Stimulated activated CD8-positive, alpha-beta memory T cell treated with anti-CD3 and anti-CD28 coated beads, Interleukin-12 subunit alpha, Interleukin-12 subunit beta, amount 100 ng/mL, for 24 hours (primary cell): Measurements from ENCODE around the gene CTSC.

Experiments
- DNase-seq: peaks from one replicate; pipeline ENCODE4 v3.0.0-alpha.2; 2020; ENCODE audit errors: extremely low read depth

CTSC gene

GRCh38 chr11:88318017-88318416, 19.5 kb downstream of the CTSC start:
- no peak for DNase-seq

GRCh38 chr11:88317536-88317935, 20.0 kb downstream of the CTSC start:
- no peak for DNase-seq

- DNase-seq = no peak
Observed at GRCh38 chr11:88315981-88316441, 21.5 kb downstream of the CTSC start.

- DNase-seq = no peak
Observed at GRCh38 chr11:88315015-88315414, 22.5 kb downstream of the CTSC start.

GRCh38 chr11:88313441-88313840, 24.1 kb downstream of the CTSC start:
- no peak for DNase-seq

- no peak for DNase-seq
Observed at GRCh38 chr11:88312628-88313027, 24.9 kb downstream of the CTSC start.

GRCh38 chr11:88310246-88310645, 27.3 kb downstream of the CTSC start:
- no peak for DNase-seq

GRCh38 chr11:88308576-88308975, 29.0 kb downstream of the CTSC start:
- DNase-seq = no peak

GRCh38 chr11:88307749-88308425, 29.6 kb downstream of the CTSC start:
- DNase-seq = no peak

- no peak for DNase-seq
Observed at GRCh38 chr11:88306785-88307184, 30.8 kb downstream of the CTSC start.

GRCh38 chr11:88305430-88305829, 32.1 kb downstream of the CTSC start:
- no peak for DNase-seq

- DNase-seq = no peak
Observed at GRCh38 chr11:88304352-88304751, 33.2 kb downstream of the CTSC start.

GRCh38 chr11:88303037-88303436, 34.5 kb downstream of the CTSC start:
- DNase-seq = no peak

GRCh38 chr11:88301488-88302140, 35.9 kb downstream of the CTSC start:
- no peak for DNase-seq

GRCh38 chr11:88300888-88301487, 36.5 kb downstream of the CTSC start:
- no peak for DNase-seq

GRCh38 chr11:88297863-88298262, 39.7 kb downstream of the CTSC start:
- no peak for DNase-seq

- DNase-seq = no peak
Observed at GRCh38 chr11:88297421-88297820, 40.1 kb downstream of the CTSC start.

GRCh38 chr11:88295028-88295427, 42.5 kb downstream of the CTSC start:
- no peak for DNase-seq

- no peak for DNase-seq
Observed at GRCh38 chr11:88293931-88294330, 43.6 kb downstream of the CTSC start.

GRCh38 chr11:88292171-88292843, 45.2 kb downstream of the CTSC start:
- DNase-seq = no peak

- DNase-seq = no peak
Observed at GRCh38 chr11:88288560-88288959, 49.0 kb downstream of the CTSC start.

GRCh38 chr11:88284336-88285050, 53.0 kb downstream of the CTSC start:
- no peak for DNase-seq
